ENCODE data around the gene PLIN1. TPM values are rescaled to one million over a fixed set of nuclear protein-coding genes. Genes with fewer than 3 reads are reported as not detected.

The PLIN1 gene
- total RNA-seq, 8 experiments from 2014 or later = 0.14 to 1.3 (median 0.51) TPM; not detected in 3

DNA sequence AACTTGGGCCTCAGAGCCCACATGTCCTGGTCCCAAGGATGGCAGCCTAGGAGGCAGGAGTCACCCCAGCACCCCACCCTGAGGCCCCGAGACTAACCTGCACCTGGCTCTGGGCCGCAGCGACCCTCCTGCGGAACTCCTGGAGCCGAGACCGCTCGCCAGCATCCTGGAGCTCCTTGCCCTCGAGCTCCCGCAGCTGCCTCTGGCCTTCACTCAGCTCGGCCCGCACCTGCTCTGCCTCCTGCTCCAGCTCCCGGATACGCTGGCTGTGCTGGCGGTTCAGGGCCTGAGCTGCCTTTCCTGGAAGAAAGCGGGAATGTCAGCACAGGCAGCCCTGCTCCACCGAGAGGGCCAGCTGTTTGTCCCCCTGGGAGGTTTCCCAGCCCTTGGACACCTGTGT, 37.1 kb downstream of the PLIN1 start:
- in situ Hi-C loops (cut with MboI; ENCODE audit: low pct_unique_long_range_greater_than_20kb in 2 of 9, low sequenced_read_pairs in 9 of 9, unreplicated experiment in 9 of 9) = no loop called here
- no peak overlapping the region for H3K27ac ChIP-seq
- 89 to 100% (median 97%) methylated on average over 2 to 11 of the region's 16 CpGs; no CpG with 5 or more reads in 7 of the 10 experiments for WGBS, 10 experiments
- H3K4me3 ChIP-seq = no peak overlapping the region
- no peaks in the 10 kb centered on the region for H3K4me1 ChIP-seq (replicated peaks in 1 of 2)
- ATAC-seq (replicated peaks in 6 of 8) = no peak

DNA sequence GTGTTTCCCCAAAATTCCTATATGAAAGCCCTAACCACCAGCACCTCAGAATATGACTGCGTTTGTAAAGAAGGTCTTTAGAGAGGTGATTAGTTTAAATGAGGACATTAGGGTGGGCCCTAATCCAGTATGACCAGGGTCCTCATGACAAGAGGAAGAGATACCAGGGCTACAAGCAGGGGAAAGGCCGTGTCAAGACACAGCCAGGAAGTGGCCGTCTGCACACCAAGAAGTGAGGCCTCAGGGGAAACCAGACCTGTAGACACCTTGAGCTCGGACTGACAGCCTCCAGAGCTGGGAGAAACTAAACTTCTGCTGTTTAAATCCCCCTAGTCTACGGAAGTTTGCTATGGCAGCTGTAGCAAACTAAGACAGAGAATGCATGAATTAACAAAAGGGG, 38.1 kb downstream of the PLIN1 start:
- WGBS, 10 experiments = 40 to 100% (median 100%) methylated on average over 1 to 5 of the region's 5 CpGs; no CpG with 5 or more reads in 2 of the 10 experiments
- in situ Hi-C loops (cut with MboI; ENCODE audit: low pct_unique_long_range_greater_than_20kb in 2 of 9, low sequenced_read_pairs in 9 of 9, unreplicated experiment in 9 of 9) = no loop called here
- H3K4me1 ChIP-seq (replicated peaks in 1 of 2) = no peaks in the 10 kb centered on the region
- no peak overlapping the region for H3K4me3 ChIP-seq
- H3K27ac ChIP-seq = no peak overlapping the region
- ATAC-seq (replicated peaks in 6 of 8) = no peak

DNA sequence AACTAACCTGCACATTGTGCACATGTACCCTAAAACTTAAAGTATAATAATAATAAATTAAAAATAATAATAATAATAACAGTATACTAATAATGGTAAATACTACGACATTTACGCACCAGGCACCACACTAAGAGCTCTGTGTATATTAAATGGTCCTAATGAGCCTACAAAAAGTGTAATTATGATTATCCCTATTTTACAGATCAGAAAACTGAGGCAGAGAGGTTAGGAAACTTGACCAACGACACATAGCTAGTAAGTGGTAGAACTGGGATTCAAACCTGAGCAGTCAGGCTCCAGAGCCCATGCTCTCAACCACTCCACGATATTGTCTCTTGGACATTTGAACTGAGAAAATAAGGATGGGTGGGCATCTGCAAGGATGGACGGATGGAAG, 38.9 kb downstream of the PLIN1 start:
- in situ Hi-C loops (cut with MboI; ENCODE audit: low pct_unique_long_range_greater_than_20kb in 2 of 9, low sequenced_read_pairs in 9 of 9, unreplicated experiment in 9 of 9) = no loop called here
- H3K4me3 ChIP-seq = no peak overlapping the region
- no peak for ATAC-seq (replicated peaks in 6 of 8)
- 80 to 100% (median 90%) methylated on average over 1 to 2 of the region's 5 CpGs; no CpG with 5 or more reads in 5 of the 10 experiments for WGBS, 10 experiments
- H3K27ac ChIP-seq = no peak overlapping the region
- no peaks in the 10 kb centered on the region for H3K4me1 ChIP-seq (replicated peaks in 1 of 2)

DNA sequence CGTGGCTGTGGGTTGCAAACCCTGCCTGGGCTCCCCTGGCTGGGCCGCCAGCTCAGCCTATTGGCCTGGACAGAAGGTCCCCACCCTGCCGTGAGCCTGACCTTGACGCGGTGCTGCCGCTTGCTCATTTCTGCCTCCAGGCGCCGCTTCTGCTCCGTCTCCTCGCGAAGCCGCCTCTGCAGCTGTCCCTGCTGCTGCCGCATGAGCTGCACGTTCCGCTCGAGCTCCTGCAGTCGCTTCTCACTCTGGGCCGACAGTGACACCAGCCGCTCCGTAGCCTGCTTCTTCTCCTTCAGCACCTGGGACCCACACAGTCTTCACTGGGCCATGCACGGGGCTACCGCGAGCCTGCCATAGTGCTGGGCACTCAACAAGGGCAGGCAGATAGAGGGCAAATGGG, 45.6 kb downstream of the PLIN1 start:
- in situ Hi-C loops (cut with MboI; ENCODE audit: low pct_unique_long_range_greater_than_20kb in 2 of 9, low sequenced_read_pairs in 9 of 9, unreplicated experiment in 9 of 9) = no loop called here
- Histone ChIP-seq H3K4me3 (no peak overlapping the region), H3K27ac (no peak overlapping the region), H3K4me1 (replicated peaks in 1 of 2) (no peaks in the 10 kb centered on the region)
- 67 to 98% (median 92%) methylated on average over 3 to 14 of the region's 23 CpGs; no CpG with 5 or more reads in 4 of the 10 experiments for WGBS, 10 experiments
- ATAC-seq (replicated peaks in 6 of 8) = no peak

DNA sequence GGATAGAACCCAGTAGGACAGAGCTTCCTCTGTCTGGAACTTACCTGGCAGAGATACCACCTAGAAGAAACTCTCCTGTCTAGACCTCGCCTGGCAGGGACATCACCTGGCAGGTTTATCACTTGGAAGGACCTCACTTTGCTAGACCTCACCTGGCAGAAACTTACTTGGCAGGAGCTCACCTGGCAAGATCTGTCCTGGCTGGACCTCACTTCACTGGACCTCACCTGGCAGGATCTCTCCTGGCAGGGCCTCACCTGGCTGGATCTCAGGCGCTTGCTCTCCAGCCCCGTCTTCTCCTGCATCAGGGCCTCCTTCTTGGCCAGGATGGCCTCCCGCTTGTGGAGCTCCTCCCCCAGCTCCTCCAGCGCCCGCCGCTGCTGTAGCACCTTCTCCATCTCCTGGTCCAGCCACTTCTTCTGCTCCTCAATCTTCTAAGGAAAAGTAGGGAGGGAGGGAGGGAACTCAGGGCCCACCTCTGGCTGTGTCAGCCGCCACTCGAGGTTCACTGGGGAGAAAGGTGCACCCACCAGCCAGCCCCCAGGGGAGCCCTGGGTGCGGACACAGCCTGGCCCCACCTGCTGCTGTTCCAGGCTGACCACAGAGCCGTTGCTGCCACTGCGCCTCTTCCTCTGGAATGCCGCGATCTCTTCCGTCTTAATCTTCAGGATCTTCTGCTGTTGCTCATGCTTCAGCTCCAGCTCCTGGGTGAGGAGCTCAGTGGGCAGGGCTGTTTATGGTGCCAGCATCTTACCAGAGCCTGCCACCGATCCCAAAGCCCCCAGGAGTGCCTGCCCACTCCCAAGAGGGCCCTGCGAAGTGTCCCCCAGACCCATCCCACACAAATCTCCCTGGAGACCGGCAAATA, 46.4 kb downstream of the PLIN1 start:
- WGBS, 10 experiments = 88 to 100% (median 100%) methylated on average over 1 to 5 of the region's 18 CpGs; no CpG with 5 or more reads in 4 of the 10 experiments
- no peak overlapping the region for H3K4me3 ChIP-seq
- ATAC-seq (replicated peaks in 6 of 8) = no peak
- no peak overlapping the region for H3K27ac ChIP-seq
- in situ Hi-C loops (cut with MboI; ENCODE audit: low pct_unique_long_range_greater_than_20kb in 2 of 9, low sequenced_read_pairs in 9 of 9, unreplicated experiment in 9 of 9) = no loop called here
- no peaks in the 10 kb centered on the region for H3K4me1 ChIP-seq (replicated peaks in 1 of 2)

DNA sequence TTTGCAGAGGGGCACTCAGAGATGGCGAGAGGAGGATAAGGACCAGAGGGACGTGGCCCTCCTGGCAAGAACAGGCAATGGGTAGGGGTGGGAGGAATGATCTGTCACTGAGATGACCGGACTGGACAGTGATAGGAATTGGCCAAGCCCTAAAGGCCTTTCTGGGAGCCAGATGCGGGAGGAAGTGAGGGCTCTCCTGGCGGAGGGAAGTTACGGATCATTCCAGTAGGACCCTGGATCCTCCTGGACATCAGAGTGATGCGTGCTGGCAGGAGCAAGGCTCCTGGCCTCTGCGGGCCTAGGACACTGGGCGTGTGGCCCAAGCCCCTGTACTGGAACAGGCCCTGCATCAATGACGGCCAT, 47.3 kb downstream of the PLIN1 start:
- H3K4me1 ChIP-seq (replicated peaks in 1 of 2) = peaks cover 0 to 1% of the 10 kb centered on the region in 2 donors
- H3K4me3 ChIP-seq = no peak overlapping the region
- 33 to 95% (median 87%) methylated on average over 1 to 8 of the region's 10 CpGs; no CpG with 5 or more reads in 4 of the 10 experiments for WGBS, 10 experiments
- no peak overlapping the region for H3K27ac ChIP-seq
- in situ Hi-C loops (cut with MboI; ENCODE audit: low pct_unique_long_range_greater_than_20kb in 2 of 9, low sequenced_read_pairs in 9 of 9, unreplicated experiment in 9 of 9) = no loop called here
- no peak for ATAC-seq (replicated peaks in 6 of 8)

DNA sequence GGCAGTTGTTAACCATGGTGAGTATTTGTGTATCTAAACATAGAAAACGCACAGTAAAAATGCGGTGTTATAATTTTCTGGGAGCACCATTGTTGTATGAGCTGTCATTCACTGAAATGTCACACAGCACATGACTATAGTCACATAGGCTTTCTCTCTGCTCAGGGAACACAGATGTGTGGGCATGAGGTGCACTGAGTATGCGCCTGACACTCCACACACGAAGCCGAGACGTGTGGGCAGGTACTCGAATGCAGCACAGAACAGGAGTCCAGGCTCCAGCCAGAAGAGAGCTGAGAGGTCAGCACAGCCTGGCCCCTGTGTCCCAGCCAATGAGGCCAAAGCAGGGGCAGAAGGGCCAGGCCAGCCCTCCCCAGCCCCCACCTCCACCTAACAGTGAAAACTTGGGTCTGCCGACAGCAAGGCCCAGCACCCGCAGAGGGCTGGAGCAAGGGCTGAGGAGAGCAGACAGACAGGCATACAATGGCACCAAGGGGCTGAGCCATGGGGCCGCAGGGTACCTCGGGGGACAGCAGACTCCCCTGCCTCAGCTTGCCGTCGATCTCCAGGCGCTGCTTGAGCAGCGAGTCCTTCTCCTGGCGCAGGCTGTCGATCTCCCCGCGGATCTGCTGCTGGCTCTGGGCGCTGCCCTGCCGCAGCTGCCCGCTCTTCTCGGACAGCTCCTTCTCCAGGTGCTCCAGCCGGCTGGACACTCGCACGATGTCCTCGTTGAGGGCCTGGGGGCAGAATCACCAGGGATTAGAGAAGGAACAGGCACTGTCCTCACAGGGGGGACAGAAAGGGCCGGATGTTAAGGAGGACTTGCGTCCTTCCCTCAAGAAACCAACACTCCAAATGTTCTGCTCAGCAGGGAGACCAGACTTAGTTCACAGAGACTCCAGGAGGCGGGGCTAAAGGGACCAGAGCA, 47.9 kb downstream of the PLIN1 start:
- Histone ChIP-seq H3K4me1 (replicated peaks in 1 of 2) (peaks cover 0 to 3% of the 10 kb centered on the region in 2 donors), H3K4me3 (no peak overlapping the region), H3K27ac (no peak overlapping the region)
- in situ Hi-C loops (cut with MboI; ENCODE audit: low pct_unique_long_range_greater_than_20kb in 2 of 9, low sequenced_read_pairs in 9 of 9, unreplicated experiment in 9 of 9) = no loop called here
- ATAC-seq (replicated peaks in 6 of 8) = no peak
- 88 to 100% (median 100%) methylated on average over 1 to 8 of the region's 30 CpGs; no CpG with 5 or more reads in 5 of the 10 experiments for WGBS, 10 experiments

DNA sequence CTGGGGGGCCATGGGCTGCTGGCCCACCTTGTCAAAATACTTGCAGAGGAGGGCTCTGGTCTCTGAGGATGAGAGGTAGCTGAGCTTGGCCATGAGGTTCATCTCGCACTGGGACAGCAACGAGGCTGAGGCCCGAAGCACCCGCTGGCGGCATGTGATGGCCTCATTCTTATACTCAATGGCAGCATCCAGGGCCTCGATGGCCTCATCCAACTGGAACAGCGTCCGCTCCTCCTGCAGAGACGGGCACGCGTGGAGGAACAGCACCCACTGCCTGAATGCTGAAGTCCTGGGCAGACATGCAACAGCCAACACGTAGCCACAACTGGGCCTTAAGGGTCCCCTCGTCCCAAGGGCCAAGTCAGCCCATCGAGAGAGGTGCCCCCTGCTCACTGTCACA, 48.9 kb downstream of the PLIN1 start:
- in situ Hi-C loops (cut with MboI; ENCODE audit: low pct_unique_long_range_greater_than_20kb in 2 of 9, low sequenced_read_pairs in 9 of 9, unreplicated experiment in 9 of 9) = no loop called here
- no peak for ATAC-seq (replicated peaks in 6 of 8)
- H3K27ac ChIP-seq = no peak overlapping the region
- H3K4me3 ChIP-seq = no peak overlapping the region
- H3K4me1 ChIP-seq (replicated peaks in 1 of 2) = peaks cover 0 to 3% of the 10 kb centered on the region in 2 donors
- 71 to 100% (median 90%) methylated on average over 2 to 10 of the region's 14 CpGs; no CpG with 5 or more reads in 5 of the 10 experiments for WGBS, 10 experiments

DNA sequence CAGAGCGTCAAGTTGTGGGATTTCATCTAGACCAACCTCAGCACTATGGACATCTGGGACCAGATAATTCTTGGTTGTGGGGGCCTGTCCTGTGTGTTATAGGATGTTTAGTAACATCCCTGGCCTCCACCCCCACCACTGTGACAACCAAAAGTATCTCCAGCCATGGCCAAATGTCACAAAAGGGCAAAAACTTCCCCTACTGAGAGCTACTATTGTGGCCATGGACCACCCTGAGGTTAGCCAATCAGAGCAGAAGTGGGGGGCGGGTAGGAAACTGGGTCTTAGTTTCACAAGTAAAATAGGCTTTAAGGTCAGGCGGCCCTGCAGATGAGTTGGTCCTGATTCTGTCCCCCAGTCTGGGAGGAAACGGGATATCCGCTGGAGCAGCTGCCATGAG, 49.3 kb downstream of the PLIN1 start:
- ATAC-seq (replicated peaks in 6 of 8) = no peak
- Histone ChIP-seq H3K27ac (no peak overlapping the region), H3K4me1 (replicated peaks in 1 of 2) (peaks cover 0 to 3% of the 10 kb centered on the region in 2 donors), H3K4me3 (no peak overlapping the region)
- in situ Hi-C loops (cut with MboI; ENCODE audit: low pct_unique_long_range_greater_than_20kb in 2 of 9, low sequenced_read_pairs in 9 of 9, unreplicated experiment in 9 of 9) = no loop called here
- WGBS, 10 experiments = 71 to 100% (median 95%) methylated on average over 1 to 2 of the region's 5 CpGs; no CpG with 5 or more reads in 6 of the 10 experiments

DNA sequence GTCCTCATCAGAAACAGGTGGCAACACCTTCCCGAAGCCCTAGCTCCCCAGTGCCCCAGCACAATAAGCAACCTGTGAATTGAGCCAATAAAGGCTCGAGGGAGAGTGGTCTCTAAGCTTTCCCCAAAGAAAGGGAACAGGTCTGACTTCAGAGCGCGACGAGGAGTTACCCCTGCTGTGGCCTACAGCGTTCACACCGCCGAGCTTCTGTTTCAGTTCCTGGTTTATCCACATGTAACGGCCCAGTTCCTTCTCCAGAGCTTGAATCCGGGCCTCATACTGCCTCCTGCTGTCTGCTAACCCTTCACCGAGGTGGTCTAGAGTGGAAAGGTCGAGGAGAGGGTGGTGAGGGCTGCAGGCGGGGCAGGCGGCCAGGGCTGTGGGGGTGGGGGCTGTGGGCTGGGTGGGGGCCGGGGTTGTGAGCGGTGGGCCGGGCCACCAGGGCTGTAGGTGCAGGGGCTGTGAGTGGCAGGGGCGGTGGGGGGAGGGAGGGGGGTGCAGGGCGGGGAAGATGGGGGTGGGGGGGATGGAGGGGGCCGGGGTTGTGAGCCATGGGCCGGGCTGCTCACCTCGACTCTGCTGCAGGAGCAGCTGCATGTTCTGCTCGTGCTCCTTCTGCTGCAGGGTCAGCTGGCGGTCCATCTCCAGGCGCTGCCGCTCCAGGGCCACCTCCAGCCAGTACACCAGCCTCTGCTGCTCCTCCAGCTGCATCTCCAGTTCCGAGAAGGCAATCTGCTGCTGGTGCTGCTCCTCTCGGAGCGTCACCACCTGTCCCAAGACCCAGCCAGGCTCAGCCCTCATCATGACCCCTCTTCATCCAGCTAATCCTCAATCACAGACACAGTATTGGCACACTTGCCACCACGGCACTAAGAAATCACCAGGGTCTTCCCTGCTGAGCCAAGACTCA, 50.1 kb downstream of the PLIN1 start:
- no peak overlapping the region for H3K4me3 ChIP-seq
- in situ Hi-C loops (cut with MboI; ENCODE audit: low pct_unique_long_range_greater_than_20kb in 2 of 9, low sequenced_read_pairs in 9 of 9, unreplicated experiment in 9 of 9) = no loop called here
- H3K4me1 ChIP-seq (replicated peaks in 1 of 2) = peaks cover 0 to 3% of the 10 kb centered on the region in 2 donors
- 20 to 100% (median 88%) methylated on average over 1 to 7 of the region's 30 CpGs; no CpG with 5 or more reads in 5 of the 10 experiments for WGBS, 10 experiments
- ATAC-seq (replicated peaks in 6 of 8) = no peak
- no peak overlapping the region for H3K27ac ChIP-seq

DNA sequence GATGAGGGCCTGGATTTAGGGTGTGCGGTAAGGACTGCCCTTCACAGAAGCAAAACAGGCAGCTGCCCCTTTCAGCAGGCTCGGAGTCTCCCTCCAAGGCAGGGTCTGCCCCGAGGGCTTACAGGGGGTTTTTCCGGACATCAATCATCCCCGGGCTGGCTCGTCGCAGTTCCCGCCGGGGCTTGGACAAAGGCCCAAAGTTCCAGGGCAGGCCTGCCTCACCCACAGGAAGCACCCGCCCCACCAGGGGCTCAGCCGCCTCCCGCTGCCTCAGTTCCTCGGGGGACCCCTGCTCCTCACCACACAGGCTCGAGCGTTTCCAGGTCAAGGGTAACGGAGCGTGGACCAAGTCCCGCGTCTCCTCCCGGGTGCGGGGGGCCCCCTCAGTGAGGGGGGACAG, 50.9 kb downstream of the PLIN1 start:
- Histone ChIP-seq H3K4me3 (no peak overlapping the region), H3K4me1 (replicated peaks in 1 of 2) (peaks cover 0 to 3% of the 10 kb centered on the region in 2 donors), H3K27ac (no peak overlapping the region)
- ATAC-seq (replicated peaks in 6 of 8) = no peak
- in situ Hi-C loops (cut with MboI; ENCODE audit: low pct_unique_long_range_greater_than_20kb in 2 of 9, low sequenced_read_pairs in 9 of 9, unreplicated experiment in 9 of 9) = no loop called here
- WGBS, 10 experiments = 80 to 100% (median 100%) methylated on average over 1 to 3 of the region's 21 CpGs; no CpG with 5 or more reads in 6 of the 10 experiments

DNA sequence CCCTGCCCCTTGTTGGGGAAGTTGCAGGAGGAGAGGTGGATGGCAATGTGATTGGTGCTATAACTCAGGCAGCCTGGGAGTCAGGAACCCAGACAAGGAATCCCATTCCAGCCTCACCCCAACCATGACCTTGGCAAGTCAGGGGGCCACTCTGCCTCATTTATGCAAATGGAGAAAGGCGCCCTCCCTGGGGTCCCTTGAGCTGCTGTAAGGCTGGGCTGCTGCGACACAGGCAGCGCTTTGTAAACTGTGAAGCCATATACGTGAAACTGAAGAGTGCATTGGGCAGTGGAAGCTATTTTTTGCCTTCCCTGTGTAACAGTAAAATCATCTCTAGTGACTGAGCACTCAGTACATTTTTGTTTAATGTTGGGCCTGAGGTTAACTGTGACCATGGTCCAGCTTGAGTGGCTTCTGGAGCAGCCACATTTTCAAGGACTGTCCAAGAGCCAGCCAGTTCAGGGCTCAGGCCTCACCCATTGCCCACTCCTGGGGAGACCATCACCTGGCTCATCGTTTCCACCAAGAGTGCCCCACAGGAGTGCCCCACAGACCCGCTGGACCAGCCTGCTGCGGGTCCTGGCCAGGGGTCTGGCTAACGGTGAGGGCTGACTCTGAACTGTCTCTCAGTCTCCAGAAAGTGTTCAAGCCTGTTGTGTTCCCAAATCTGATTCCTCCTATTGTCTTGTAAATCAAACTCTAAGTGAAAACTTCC, 51.8 kb downstream of the PLIN1 start:
- Histone ChIP-seq H3K27ac (no peak overlapping the region), H3K4me3 (no peak overlapping the region), H3K4me1 (replicated peaks in 1 of 2) (peaks cover 0 to 3% of the 10 kb centered on the region in 2 donors)
- in situ Hi-C loops (cut with MboI; ENCODE audit: low pct_unique_long_range_greater_than_20kb in 2 of 9, low sequenced_read_pairs in 9 of 9, unreplicated experiment in 9 of 9) = no loop called here
- WGBS, 10 experiments = 60 to 100% (median 76%) methylated on average over 1 to 4 of the region's 8 CpGs; no CpG with 5 or more reads in 6 of the 10 experiments
- peak in 1 of 8 experiments; percentile 50 for ATAC-seq (replicated peaks in 6 of 8)
